Esophagus squamous epithelium (tissue), 4 donors: ENCODE results near the gene NFATC2.

Source experiments
- POLR2A ChIP-seq, 4 donors: fragments of 450-650 bp; IDR thresholded peaks; one replicate each; pipeline ENCODE4 v1.6.1; 2017; ENCODE audit warnings: antibody characterized with exemption in 4 of 4, mild to moderate bottlenecking in 4 of 4, moderate library complexity in 3 of 4
- TF ChIP-seq, protein P1 (sequence below), 6 experiments: fragments of 450-650 bp in 4 of 6; fragments of 200-600 bp in 2 of 6; sonication (generic) in 2 of 6; IDR thresholded peaks; one replicate each; pipeline ENCODE4 v1.5.1; 2016 to 2019; ENCODE audit warnings: antibody characterized with exemption in 6 of 6, mild to moderate bottlenecking in 4 of 6, moderate library complexity in 4 of 6

DNA sequence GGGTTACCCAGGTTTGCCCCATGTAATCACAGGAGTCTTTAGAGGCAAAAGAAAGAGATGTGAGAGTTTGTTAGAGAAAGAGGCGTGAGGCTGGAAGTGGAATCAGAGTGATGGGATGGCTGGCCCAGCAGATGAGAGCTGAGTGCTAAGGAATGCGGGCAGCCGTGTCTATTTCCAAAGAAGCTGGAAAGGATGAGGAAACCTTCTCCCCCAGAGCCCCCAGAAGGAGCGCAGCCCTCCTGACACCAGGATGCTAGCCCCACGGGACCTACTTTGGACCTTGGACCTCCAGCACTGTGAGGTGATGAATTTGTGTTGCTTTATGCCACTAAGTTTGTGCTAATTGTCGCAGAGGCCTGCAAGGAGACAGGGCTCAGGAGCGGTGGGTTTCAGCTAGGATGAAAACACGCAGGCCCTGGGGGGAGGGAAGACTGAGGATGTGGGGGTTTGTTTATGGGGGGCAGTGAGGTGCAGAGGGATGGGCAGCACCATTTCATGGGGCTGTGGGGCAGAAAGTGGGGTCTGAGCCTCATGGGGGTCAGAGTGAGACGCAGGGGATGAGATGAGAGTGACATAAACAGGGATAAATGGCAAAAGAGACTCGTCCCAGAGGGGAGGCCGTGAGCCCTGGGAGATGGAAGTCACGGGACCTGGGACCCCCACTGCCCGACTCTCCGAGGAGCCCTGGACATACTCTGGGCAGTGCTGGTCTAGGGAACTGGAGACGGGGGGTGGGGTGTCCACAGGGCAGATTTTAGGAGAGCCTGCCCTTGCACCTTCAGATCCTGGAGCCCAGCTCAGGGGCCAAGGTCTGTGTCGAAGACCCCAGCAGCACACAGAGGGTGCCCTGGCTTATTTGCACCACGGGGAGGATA is 160.2 kb downstream of the NFATC2 start:
- TF ChIP-seq, protein P1, sequence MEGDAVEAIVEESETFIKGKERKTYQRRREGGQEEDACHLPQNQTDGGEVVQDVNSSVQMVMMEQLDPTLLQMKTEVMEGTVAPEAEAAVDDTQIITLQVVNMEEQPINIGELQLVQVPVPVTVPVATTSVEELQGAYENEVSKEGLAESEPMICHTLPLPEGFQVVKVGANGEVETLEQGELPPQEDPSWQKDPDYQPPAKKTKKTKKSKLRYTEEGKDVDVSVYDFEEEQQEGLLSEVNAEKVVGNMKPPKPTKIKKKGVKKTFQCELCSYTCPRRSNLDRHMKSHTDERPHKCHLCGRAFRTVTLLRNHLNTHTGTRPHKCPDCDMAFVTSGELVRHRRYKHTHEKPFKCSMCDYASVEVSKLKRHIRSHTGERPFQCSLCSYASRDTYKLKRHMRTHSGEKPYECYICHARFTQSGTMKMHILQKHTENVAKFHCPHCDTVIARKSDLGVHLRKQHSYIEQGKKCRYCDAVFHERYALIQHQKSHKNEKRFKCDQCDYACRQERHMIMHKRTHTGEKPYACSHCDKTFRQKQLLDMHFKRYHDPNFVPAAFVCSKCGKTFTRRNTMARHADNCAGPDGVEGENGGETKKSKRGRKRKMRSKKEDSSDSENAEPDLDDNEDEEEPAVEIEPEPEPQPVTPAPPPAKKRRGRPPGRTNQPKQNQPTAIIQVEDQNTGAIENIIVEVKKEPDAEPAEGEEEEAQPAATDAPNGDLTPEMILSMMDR (IDR thresholded peaks at IDR 0.05), result no peak
- TF ChIP-seq POLR2A (IDR thresholded peaks at IDR 0.05), result no peak
